HEK293 (cell line): ENCODE measurements around the gene MRPS5.

Experiments used
- AEBP2 ChIP-seq: fragments of 450-650 bp; formaldehyde crosslinking; IDR thresholded peaks from 2 replicates; pipeline ENCODE4 v1.5.1; 2016; ENCODE audit warnings: missing biosample characterization, missing genetic modification characterization, borderline replicate concordance
- ATF2 ChIP-seq: fragments of 450-650 bp; formaldehyde crosslinking; IDR thresholded peaks from 2 replicates; pipeline ENCODE4 v1.5.1; 2016; ENCODE audit warnings: missing biosample characterization, missing genetic modification characterization, low read depth
- HOXD13 ChIP-seq: sonication (generic); formaldehyde crosslinking; IDR thresholded peaks from 2 replicates; pipeline ENCODE4 v1.8.0; 2022; ENCODE audit warnings: missing genetic modification reagents, borderline replicate concordance
- KLF16 ChIP-seq: fragments of 450-650 bp; formaldehyde crosslinking; IDR thresholded peaks from 2 replicates; pipeline ENCODE4 v1.5.1; 2017; ENCODE audit warnings: missing biosample characterization, missing genetic modification characterization
- MZF1 ChIP-seq: fragments of 450-650 bp; formaldehyde crosslinking; IDR thresholded peaks from 2 replicates; pipeline ENCODE4 v1.5.1; 2017; ENCODE audit warnings: missing biosample characterization, missing genetic modification characterization, borderline replicate concordance
- OVOL3 ChIP-seq: fragments of 450-650 bp; formaldehyde crosslinking; IDR thresholded peaks from 2 replicates; pipeline ENCODE4 v1.5.1; 2016; ENCODE audit warnings: missing biosample characterization, missing genetic modification characterization
- PRDM1 ChIP-seq: fragments of 450-650 bp; formaldehyde crosslinking; IDR thresholded peaks from 2 replicates; pipeline ENCODE4; 2016; ENCODE audit warnings: missing biosample characterization, missing genetic modification characterization
- RBAK ChIP-seq: fragments of 450-650 bp; formaldehyde crosslinking; IDR thresholded peaks from 2 replicates; pipeline ENCODE4 v1.5.1; 2016; ENCODE audit warnings: missing biosample characterization, missing genetic modification characterization
- SALL2 ChIP-seq: fragments of 450-650 bp; formaldehyde crosslinking; IDR thresholded peaks from 2 replicates; pipeline ENCODE4 v1.5.0; 2017; ENCODE audit warnings: missing biosample characterization, mild to moderate bottlenecking, missing genetic modification characterization, borderline replicate concordance
- TCF7L2 ChIP-seq: IDR thresholded peaks from 2 replicates; pipeline ENCODE4 v1.6.1; 2011; ENCODE audit warnings: low read depth, mild to moderate bottlenecking, inconsistent platforms, low read length, moderate library complexity, borderline replicate concordance
- YY1 ChIP-seq: fragments of 450-650 bp; formaldehyde crosslinking; IDR thresholded peaks from 2 replicates; pipeline ENCODE4 v1.5.1; 2018; ENCODE audit warnings: missing biosample characterization, missing genetic modification characterization
- ZBTB1 ChIP-seq: fragments of 450-650 bp; formaldehyde crosslinking; IDR thresholded peaks from 2 replicates; pipeline ENCODE4 v1.5.1; 2016; ENCODE audit warnings: missing biosample characterization, missing genetic modification characterization
- ZBTB44 ChIP-seq: fragments of 450-650 bp; IDR thresholded peaks from 2 replicates; pipeline ENCODE4 v1.5.1; 2018; ENCODE audit warnings: missing biosample characterization, mild to moderate bottlenecking, missing genetic modification characterization
- ZBTB8A ChIP-seq: fragments of 450-650 bp; formaldehyde crosslinking; IDR thresholded peaks from 2 replicates; pipeline ENCODE4 v1.5.1; 2016; ENCODE audit warnings: missing biosample characterization, missing genetic modification characterization
- ZEB2 ChIP-seq: fragments of 450-650 bp; formaldehyde crosslinking; IDR thresholded peaks from 2 replicates; pipeline ENCODE4 v1.5.1; 2016; ENCODE audit warnings: missing biosample characterization, missing genetic modification characterization
- ZFP37 ChIP-seq: fragments of 450-650 bp; formaldehyde crosslinking; IDR thresholded peaks from 2 replicates; pipeline ENCODE4 v1.5.1; 2016; ENCODE audit warnings: missing biosample characterization, missing genetic modification characterization
- ZNF148 ChIP-seq: fragments of 450-650 bp; formaldehyde crosslinking; IDR thresholded peaks from 2 replicates; pipeline ENCODE4 v1.5.0; 2017; ENCODE audit warnings: missing biosample characterization, missing genetic modification characterization, borderline replicate concordance
- ZNF18 ChIP-seq: fragments of 450-650 bp; formaldehyde crosslinking; IDR thresholded peaks from 2 replicates; pipeline ENCODE4 v1.5.1; 2016; ENCODE audit warnings: missing biosample characterization, missing genetic modification characterization
- ZNF23 ChIP-seq: fragments of 450-650 bp; formaldehyde crosslinking; IDR thresholded peaks from 2 replicates; pipeline ENCODE4 v1.5.1; 2016; ENCODE audit warnings: missing biosample characterization, missing genetic modification characterization, borderline replicate concordance
- ZNF341 ChIP-seq: fragments of 450-650 bp; formaldehyde crosslinking; IDR thresholded peaks from 2 replicates; pipeline ENCODE4; 2016; ENCODE audit warnings: low read depth, missing biosample characterization, missing genetic modification characterization
- ZNF529 ChIP-seq: fragments of 450-650 bp; formaldehyde crosslinking; IDR thresholded peaks from 2 replicates; pipeline ENCODE4 v1.5.1; 2017; ENCODE audit warnings: missing genetic modification characterization, missing biosample characterization; ENCODE audit not compliant: insufficient replicate concordance
- ZNF530 ChIP-seq: fragments of 450-650 bp; formaldehyde crosslinking; IDR thresholded peaks from 2 replicates; pipeline ENCODE4 v1.5.1; 2016; ENCODE audit warnings: low read depth, missing biosample characterization, missing genetic modification characterization
- ZNF558 ChIP-seq: fragments of 450-650 bp; formaldehyde crosslinking; IDR thresholded peaks from 2 replicates; pipeline ENCODE4 v1.5.1; 2016; ENCODE audit warnings: missing biosample characterization, missing genetic modification characterization
- ZNF560 ChIP-seq: fragments of 450-650 bp; formaldehyde crosslinking; IDR thresholded peaks from 2 replicates; pipeline ENCODE4 v1.5.1; 2017; ENCODE audit warnings: missing biosample characterization, missing genetic modification characterization, borderline replicate concordance
- ZNF571 ChIP-seq: fragments of 450-650 bp; formaldehyde crosslinking; IDR thresholded peaks from 2 replicates; pipeline ENCODE4 v1.5.0; 2017; ENCODE audit warnings: missing biosample characterization, missing genetic modification characterization
- ZNF621 ChIP-seq: fragments of 450-650 bp; formaldehyde crosslinking; IDR thresholded peaks from 2 replicates; pipeline ENCODE4 v1.5.1; 2017; ENCODE audit warnings: missing biosample characterization, missing genetic modification characterization
- ZNF626 ChIP-seq: fragments of 450-650 bp; sonication (Bioruptor Pico); formaldehyde crosslinking; IDR thresholded peaks from 2 replicates; pipeline ENCODE4 v1.5.1; 2018; ENCODE audit warnings: missing biosample characterization, missing genetic modification characterization, inconsistent platforms
- ZNF639 ChIP-seq: fragments of 450-650 bp; formaldehyde crosslinking; IDR thresholded peaks from 2 replicates; pipeline ENCODE4 v1.5.1; 2016; ENCODE audit warnings: missing biosample characterization, missing genetic modification characterization
- ZNF654 ChIP-seq: fragments of 450-650 bp; formaldehyde crosslinking; IDR thresholded peaks from 2 replicates; pipeline ENCODE4 v1.5.1; 2016; ENCODE audit warnings: low read depth, missing biosample characterization, missing genetic modification characterization
- ZNF704 ChIP-seq: fragments of 450-650 bp; formaldehyde crosslinking; IDR thresholded peaks from 2 replicates; pipeline ENCODE4 v1.5.1; 2016; ENCODE audit warnings: missing biosample characterization, missing genetic modification characterization

MRPS5 gene

GRCh38 chr2:95068256-95068655, 53.4 kb downstream of the MRPS5 start (continued):
- 0 out of 2 replicates have a peak, but pooled peaks have one; percentile 15 for TF ChIP-seq ZNF341 (tag by site-specific recombination)
- no peak for TF ChIP-seq RBAK (tag by site-specific recombination)
- no peak; the same call in 1 of the 2 replicates for TF ChIP-seq ZNF654 (tag by site-specific recombination)
- no peak for TF ChIP-seq ZBTB44 (tag by site-specific recombination)
- no peak for TF ChIP-seq ATF2 (tag by site-specific recombination)
- peak; percentile 45 for TF ChIP-seq ZBTB8A (tag by site-specific recombination)
- TF ChIP-seq ZNF23 (tag by site-specific recombination), result no peak
- 0 out of 2 replicates have a peak, but pooled peaks have one; percentile 35 for TF ChIP-seq ZNF560 (tag by site-specific recombination)
- no peak for TF ChIP-seq ZNF529 (tag by site-specific recombination)
- no peak for TF ChIP-seq KLF16 (tag by site-specific recombination)
- TF ChIP-seq ZNF639 (tag by site-specific recombination), result no peak
- no peak for TF ChIP-seq TCF7L2
- no peak for TF ChIP-seq SALL2 (tag by site-specific recombination)
- no peak for TF ChIP-seq ZEB2 (tag by site-specific recombination)
- TF ChIP-seq ZNF704 (tag by site-specific recombination), result no peak
- no peak for TF ChIP-seq ZNF626 (tag by site-specific recombination)
- no peak for TF ChIP-seq ZNF530
- TF ChIP-seq ZNF558, result no peak
- TF ChIP-seq OVOL3 (tag by site-specific recombination), result no peak
- TF ChIP-seq HOXD13 (CRISPR knock-in tag), result no peak
- no peak for TF ChIP-seq ZNF18
- TF ChIP-seq ZFP37, result no peak
- TF ChIP-seq PRDM1 (tag by site-specific recombination), result no peak
- no peak for TF ChIP-seq ZNF621
- TF ChIP-seq ZNF571 (tag by site-specific recombination), result no peak
- TF ChIP-seq ZBTB1 (tag by site-specific recombination), result no peak
- no peak for TF ChIP-seq ZNF148 (tag by site-specific recombination)
- TF ChIP-seq AEBP2, result no peak
- TF ChIP-seq MZF1 (tag by site-specific recombination), result no peak
- no peak for TF ChIP-seq YY1 (tag by site-specific recombination)
